ENCODE results near the gene KLKB1.

KLKB1 gene

GRCh38 chr4:186240848-186241491 lies 13.7 kb downstream of the KLKB1 start:
- no peak for TF ChIP-seq BACH2 (CRISPR knock-in tag; IDR thresholded peaks at IDR 0.05; ENCODE audit: borderline replicate concordance)
- TF ChIP-seq OSR1 (CRISPR knock-in tag; IDR thresholded peaks at IDR 0.05): no peak
- TF ChIP-seq, protein P1, sequence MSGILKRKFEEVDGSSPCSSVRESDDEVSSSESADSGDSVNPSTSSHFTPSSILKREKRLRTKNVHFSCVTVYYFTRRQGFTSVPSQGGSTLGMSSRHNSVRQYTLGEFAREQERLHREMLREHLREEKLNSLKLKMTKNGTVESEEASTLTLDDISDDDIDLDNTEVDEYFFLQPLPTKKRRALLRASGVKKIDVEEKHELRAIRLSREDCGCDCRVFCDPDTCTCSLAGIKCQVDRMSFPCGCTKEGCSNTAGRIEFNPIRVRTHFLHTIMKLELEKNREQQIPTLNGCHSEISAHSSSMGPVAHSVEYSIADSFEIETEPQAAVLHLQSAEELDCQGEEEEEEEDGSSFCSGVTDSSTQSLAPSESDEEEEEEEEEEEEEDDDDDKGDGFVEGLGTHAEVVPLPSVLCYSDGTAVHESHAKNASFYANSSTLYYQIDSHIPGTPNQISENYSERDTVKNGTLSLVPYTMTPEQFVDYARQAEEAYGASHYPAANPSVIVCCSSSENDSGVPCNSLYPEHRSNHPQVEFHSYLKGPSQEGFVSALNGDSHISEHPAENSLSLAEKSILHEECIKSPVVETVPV (CRISPR knock-in tag; IDR thresholded peaks at IDR 0.05): no peak
- TF ChIP-seq, protein P2, sequence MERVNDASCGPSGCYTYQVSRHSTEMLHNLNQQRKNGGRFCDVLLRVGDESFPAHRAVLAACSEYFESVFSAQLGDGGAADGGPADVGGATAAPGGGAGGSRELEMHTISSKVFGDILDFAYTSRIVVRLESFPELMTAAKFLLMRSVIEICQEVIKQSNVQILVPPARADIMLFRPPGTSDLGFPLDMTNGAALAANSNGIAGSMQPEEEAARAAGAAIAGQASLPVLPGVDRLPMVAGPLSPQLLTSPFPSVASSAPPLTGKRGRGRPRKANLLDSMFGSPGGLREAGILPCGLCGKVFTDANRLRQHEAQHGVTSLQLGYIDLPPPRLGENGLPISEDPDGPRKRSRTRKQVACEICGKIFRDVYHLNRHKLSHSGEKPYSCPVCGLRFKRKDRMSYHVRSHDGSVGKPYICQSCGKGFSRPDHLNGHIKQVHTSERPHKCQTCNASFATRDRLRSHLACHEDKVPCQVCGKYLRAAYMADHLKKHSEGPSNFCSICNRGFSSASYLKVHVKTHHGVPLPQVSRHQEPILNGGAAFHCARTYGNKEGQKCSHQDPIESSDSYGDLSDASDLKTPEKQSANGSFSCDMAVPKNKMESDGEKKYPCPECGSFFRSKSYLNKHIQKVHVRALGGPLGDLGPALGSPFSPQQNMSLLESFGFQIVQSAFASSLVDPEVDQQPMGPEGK (CRISPR knock-in tag; IDR thresholded peaks at IDR 0.05; ENCODE audit: borderline replicate concordance): no peak
- TF ChIP-seq PPARA (CRISPR knock-in tag; IDR thresholded peaks at IDR 0.05; ENCODE audit: borderline replicate concordance): no peak
- TF ChIP-seq SNAI2 (CRISPR knock-in tag; IDR thresholded peaks at IDR 0.05): no peak
- TF ChIP-seq POU6F1 (CRISPR knock-in tag; IDR thresholded peaks at IDR 0.05; ENCODE audit: borderline replicate concordance, low read depth): no peak
- no peak for TF ChIP-seq ZNF8 (CRISPR knock-in tag; IDR thresholded peaks at IDR 0.05)
- TF ChIP-seq ZNF565 (CRISPR knock-in tag; conservative IDR thresholded peaks at IDR 0.05; ENCODE audit: low read depth): no peak
- no peak for TF ChIP-seq ZFP3 (CRISPR knock-in tag; IDR thresholded peaks at IDR 0.05)
- no peak for TF ChIP-seq ZFP30 (CRISPR knock-in tag; IDR thresholded peaks at IDR 0.05)
- no peak for TF ChIP-seq ISL1 (CRISPR knock-in tag; IDR thresholded peaks at IDR 0.05)
- TF ChIP-seq ESRRG (CRISPR knock-in tag; IDR thresholded peaks at IDR 0.05): no peak
- TF ChIP-seq ARNTL (CRISPR knock-in tag; IDR thresholded peaks at IDR 0.05; ENCODE audit: borderline replicate concordance, low read depth): no peak
- TF ChIP-seq, protein P3, sequence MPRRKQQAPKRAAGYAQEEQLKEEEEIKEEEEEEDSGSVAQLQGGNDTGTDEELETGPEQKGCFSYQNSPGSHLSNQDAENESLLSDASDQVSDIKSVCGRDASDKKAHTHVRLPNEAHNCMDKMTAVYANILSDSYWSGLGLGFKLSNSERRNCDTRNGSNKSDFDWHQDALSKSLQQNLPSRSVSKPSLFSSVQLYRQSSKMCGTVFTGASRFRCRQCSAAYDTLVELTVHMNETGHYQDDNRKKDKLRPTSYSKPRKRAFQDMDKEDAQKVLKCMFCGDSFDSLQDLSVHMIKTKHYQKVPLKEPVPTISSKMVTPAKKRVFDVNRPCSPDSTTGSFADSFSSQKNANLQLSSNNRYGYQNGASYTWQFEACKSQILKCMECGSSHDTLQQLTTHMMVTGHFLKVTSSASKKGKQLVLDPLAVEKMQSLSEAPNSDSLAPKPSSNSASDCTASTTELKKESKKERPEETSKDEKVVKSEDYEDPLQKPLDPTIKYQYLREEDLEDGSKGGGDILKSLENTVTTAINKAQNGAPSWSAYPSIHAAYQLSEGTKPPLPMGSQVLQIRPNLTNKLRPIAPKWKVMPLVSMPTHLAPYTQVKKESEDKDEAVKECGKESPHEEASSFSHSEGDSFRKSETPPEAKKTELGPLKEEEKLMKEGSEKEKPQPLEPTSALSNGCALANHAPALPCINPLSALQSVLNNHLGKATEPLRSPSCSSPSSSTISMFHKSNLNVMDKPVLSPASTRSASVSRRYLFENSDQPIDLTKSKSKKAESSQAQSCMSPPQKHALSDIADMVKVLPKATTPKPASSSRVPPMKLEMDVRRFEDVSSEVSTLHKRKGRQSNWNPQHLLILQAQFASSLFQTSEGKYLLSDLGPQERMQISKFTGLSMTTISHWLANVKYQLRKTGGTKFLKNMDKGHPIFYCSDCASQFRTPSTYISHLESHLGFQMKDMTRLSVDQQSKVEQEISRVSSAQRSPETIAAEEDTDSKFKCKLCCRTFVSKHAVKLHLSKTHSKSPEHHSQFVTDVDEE (CRISPR knock-in tag; IDR thresholded peaks at IDR 0.05): no peak
- TF ChIP-seq CSDC2 (CRISPR knock-in tag; IDR thresholded peaks at IDR 0.05): no peak
- no peak for TF ChIP-seq ZC3H10 (CRISPR knock-in tag; IDR thresholded peaks at IDR 0.05)
- ATAC-seq: no peak

DNA sequence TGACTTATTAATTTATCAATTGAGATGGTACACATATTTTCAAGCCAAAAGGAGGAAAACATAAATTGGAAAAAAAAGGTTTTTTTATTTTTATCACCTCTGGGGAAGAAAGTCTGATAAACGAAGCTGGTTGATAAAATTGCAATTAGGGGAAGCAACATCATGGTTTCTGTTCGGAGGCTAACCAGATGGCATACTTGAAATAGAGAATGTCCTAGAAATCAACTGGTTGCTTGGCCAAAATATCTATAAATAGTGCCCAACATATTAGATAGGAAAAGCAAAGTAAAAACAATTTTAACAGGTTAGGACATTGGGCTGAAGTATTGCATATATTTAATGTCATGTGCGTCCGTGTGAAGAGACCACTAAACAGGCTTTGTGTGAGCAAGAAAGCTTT lies 14.3 kb downstream of the KLKB1 start:
- ATAC-seq: no peak

More for the DNA sequence above, 14.3 kb downstream of the KLKB1 start:
- no peak for TF ChIP-seq TOX (CRISPR knock-in tag; IDR thresholded peaks at IDR 0.05; ENCODE audit: borderline replicate concordance)
- no peak for TF ChIP-seq TCF4 (CRISPR knock-in tag; IDR thresholded peaks at IDR 0.05; ENCODE audit: borderline replicate concordance)
- TF ChIP-seq OSR1 (CRISPR knock-in tag; IDR thresholded peaks at IDR 0.05): no peak
- TF ChIP-seq RARB (CRISPR knock-in tag; IDR thresholded peaks at IDR 0.05): no peak
- TF ChIP-seq ZFP3 (CRISPR knock-in tag; IDR thresholded peaks at IDR 0.05): no peak
- no peak for TF ChIP-seq BACH2 (CRISPR knock-in tag; IDR thresholded peaks at IDR 0.05; ENCODE audit: borderline replicate concordance)
- TF ChIP-seq, protein P4, sequence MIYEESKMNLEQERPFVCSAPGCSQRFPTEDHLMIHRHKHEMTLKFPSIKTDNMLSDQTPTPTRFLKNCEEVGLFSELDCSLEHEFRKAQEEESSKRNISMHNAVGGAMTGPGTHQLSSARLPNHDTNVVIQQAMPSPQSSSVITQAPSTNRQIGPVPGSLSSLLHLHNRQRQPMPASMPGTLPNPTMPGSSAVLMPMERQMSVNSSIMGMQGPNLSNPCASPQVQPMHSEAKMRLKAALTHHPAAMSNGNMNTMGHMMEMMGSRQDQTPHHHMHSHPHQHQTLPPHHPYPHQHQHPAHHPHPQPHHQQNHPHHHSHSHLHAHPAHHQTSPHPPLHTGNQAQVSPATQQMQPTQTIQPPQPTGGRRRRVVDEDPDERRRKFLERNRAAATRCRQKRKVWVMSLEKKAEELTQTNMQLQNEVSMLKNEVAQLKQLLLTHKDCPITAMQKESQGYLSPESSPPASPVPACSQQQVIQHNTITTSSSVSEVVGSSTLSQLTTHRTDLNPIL (CRISPR knock-in tag; IDR thresholded peaks at IDR 0.05; ENCODE audit: low read depth): no peak
- no peak for TF ChIP-seq ZC3H10 (CRISPR knock-in tag; IDR thresholded peaks at IDR 0.05)
- no peak for TF ChIP-seq ISL1 (CRISPR knock-in tag; IDR thresholded peaks at IDR 0.05)
- TF ChIP-seq ZNF565 (CRISPR knock-in tag; conservative IDR thresholded peaks at IDR 0.05; ENCODE audit: low read depth): no peak
- no peak for TF ChIP-seq PPARA (CRISPR knock-in tag; IDR thresholded peaks at IDR 0.05; ENCODE audit: borderline replicate concordance)
- TF ChIP-seq ZNF8 (CRISPR knock-in tag; IDR thresholded peaks at IDR 0.05): no peak
- TF ChIP-seq ZNF70 (CRISPR knock-in tag; IDR thresholded peaks at IDR 0.05): no peak
- no peak for TF ChIP-seq GLIS3 (CRISPR knock-in tag; IDR thresholded peaks at IDR 0.05)
- TF ChIP-seq, protein P2 (CRISPR knock-in tag; IDR thresholded peaks at IDR 0.05; ENCODE audit: borderline replicate concordance): no peak
- TF ChIP-seq POU6F1 (CRISPR knock-in tag; IDR thresholded peaks at IDR 0.05; ENCODE audit: borderline replicate concordance, low read depth): no peak
- no peak for TF ChIP-seq ARNTL (CRISPR knock-in tag; IDR thresholded peaks at IDR 0.05; ENCODE audit: borderline replicate concordance, low read depth)
- TF ChIP-seq, protein P1 (CRISPR knock-in tag; IDR thresholded peaks at IDR 0.05): no peak
